Ovary (tissue), 3 donors: ENCODE data around the gene SRRT.

Source experiments
- POLR2A ChIP-seq: fragments of 450-650 bp; IDR thresholded peaks from one replicate; pipeline ENCODE4 v1.6.1; 2017; ENCODE audit warnings: antibody characterized with exemption, mild to moderate bottlenecking, moderate library complexity
- TF ChIP-seq, protein P1 (sequence below), 3 donors: fragments of 450-650 bp in 2 of 3; fragments of 200-600 bp in 1 of 3; IDR thresholded peaks; one replicate each; pipeline versions ENCODE4 v1.5.1 to v1.8.0; 2016 to 2022; ENCODE audit warnings: antibody characterized with exemption in 3 of 3, mild to moderate bottlenecking in 1 of 3
- donor health status: DM: no; HTN: no; CAD: no.

DNA sequence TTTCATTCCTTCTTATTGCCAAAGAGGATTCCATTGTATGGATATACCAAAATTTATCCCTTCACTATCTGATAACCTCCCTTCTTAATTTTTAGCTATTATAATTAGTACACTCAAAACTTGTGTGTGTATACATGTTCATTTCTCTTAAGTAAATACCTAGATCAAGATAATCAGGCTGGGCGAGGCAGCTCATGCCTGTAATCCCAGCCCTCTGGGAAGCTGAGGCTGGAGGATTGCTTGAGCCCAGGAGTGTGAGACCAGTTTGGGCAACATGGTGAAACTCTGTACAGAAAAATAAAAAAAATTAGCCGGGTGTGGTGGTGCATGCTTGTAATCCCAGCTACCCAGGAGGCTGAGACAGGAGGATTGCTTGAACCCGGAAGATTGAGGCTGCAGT lies 36.6 kb downstream of the SRRT start:
- no peak for TF ChIP-seq POLR2A
- TF ChIP-seq, protein P1, sequence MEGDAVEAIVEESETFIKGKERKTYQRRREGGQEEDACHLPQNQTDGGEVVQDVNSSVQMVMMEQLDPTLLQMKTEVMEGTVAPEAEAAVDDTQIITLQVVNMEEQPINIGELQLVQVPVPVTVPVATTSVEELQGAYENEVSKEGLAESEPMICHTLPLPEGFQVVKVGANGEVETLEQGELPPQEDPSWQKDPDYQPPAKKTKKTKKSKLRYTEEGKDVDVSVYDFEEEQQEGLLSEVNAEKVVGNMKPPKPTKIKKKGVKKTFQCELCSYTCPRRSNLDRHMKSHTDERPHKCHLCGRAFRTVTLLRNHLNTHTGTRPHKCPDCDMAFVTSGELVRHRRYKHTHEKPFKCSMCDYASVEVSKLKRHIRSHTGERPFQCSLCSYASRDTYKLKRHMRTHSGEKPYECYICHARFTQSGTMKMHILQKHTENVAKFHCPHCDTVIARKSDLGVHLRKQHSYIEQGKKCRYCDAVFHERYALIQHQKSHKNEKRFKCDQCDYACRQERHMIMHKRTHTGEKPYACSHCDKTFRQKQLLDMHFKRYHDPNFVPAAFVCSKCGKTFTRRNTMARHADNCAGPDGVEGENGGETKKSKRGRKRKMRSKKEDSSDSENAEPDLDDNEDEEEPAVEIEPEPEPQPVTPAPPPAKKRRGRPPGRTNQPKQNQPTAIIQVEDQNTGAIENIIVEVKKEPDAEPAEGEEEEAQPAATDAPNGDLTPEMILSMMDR (IDR thresholded peaks at IDR 0.05), result no peak
